Esophagus squamous epithelium (tissue), 5 donors: ENCODE measurements around the gene CXXC4. TPM values are rescaled to one million over a fixed set of nuclear protein-coding genes. Genes with fewer than 3 reads are reported as not detected.

Experiments
- DNase-seq: peaks from one replicate; lab custom pipeline; 2025; lab: John Stamatoyannopoulos, UW
- H3K27ac ChIP-seq, 4 donors: fragments of 200-600 bp; sonication (generic); one replicate each; pipeline ENCODE4 v1.5.1; 2016 to 2019; ENCODE audit warnings: mild to moderate bottlenecking in 1 of 4
- H3K27me3 ChIP-seq, 4 donors: fragments of 200-600 bp; sonication (generic); 1 replicate in 3 of 4; 2 replicates in 1 of 4; pipeline versions ENCODE4 v1.5.1 to v1.6.0; 2017 to 2021; ENCODE audit warnings: antibody characterized with exemption in 1 of 4
- H3K36me3 ChIP-seq, 3 donors: fragments of 200-600 bp; sonication (generic); one replicate each; pipeline ENCODE4 v1.5.1; 2016 to 2019
- H3K4me1 ChIP-seq, 3 donors: fragments of 200-600 bp; sonication (generic); one replicate each; pipeline ENCODE4 v1.5.1; 2017 to 2019
- H3K4me3 ChIP-seq, 4 donors: fragments of 200-600 bp; sonication (generic); 1 replicate in 3 of 4; 2 replicates in 1 of 4; pipeline ENCODE4 v1.5.1; 2016 to 2019; ENCODE audit warnings: mild to moderate bottlenecking in 2 of 4, moderate library complexity in 1 of 4
- H3K9me3 ChIP-seq, 3 donors: fragments of 200-600 bp; sonication (generic); one replicate each; pipeline ENCODE4 v1.5.1; 2016 to 2019
- CTCF ChIP-seq, 6 experiments: fragments of 450-650 bp in 4 of 6; fragments of 200-600 bp in 2 of 6; sonication (generic) in 2 of 6; IDR thresholded peaks; one replicate each; pipeline ENCODE4 v1.5.1; 2016 to 2019; ENCODE audit warnings: antibody characterized with exemption in 6 of 6, mild to moderate bottlenecking in 4 of 6, moderate library complexity in 4 of 6
- POLR2A ChIP-seq, 4 donors: fragments of 450-650 bp; IDR thresholded peaks; one replicate each; pipeline ENCODE4 v1.6.1; 2017; ENCODE audit warnings: antibody characterized with exemption in 4 of 4, mild to moderate bottlenecking in 4 of 4, moderate library complexity in 3 of 4
- WGBS, 2 donors: methylation state at CpG; one replicate each; pipeline ENCODE4 v1.1.5; 2018; 5-methylcytosine and 5-hydroxymethylcytosine counted together
- intact Hi-C: fragments of 100-400 bp; cut with DNase I; formaldehyde crosslinking; loops from one replicate; pipeline ENCODE4 v1.15.0; 2022
- total RNA-seq, 4 donors: library from RNA; depleted of rRNA; stranded (reverse); fragments of >200 nt; gene quantifications; one replicate each; pipeline ENCODE4 v1.1.0, GENCODE V29; 2016
- donor health status: DM: yes; HTN: yes; CAD: no.

Gene CXXC4
- total RNA-seq, 4 donors from 2014 or later, result 0.19 TPM; not detected in 3

- Histone ChIP-seq H3K4me1 (no peaks in the 10 kb centered on the region), H3K4me3 (no peak overlapping the region), H3K9me3 (no peaks in the 10 kb centered on the region), H3K27ac (no peak overlapping the region), H3K36me3 (no peaks in the 10 kb centered on the region), H3K27me3 (no peaks in the 10 kb centered on the region)
- WGBS, 2 donors, result 61 to 77% methylated on average over 1 of the region's 1 CpG
- no peak for TF ChIP-seq CTCF (IDR thresholded peaks at IDR 0.05)
- no peak for TF ChIP-seq POLR2A (IDR thresholded peaks at IDR 0.05)
- no peak for DNase-seq
- intact Hi-C loops, result no loop called here
Measured at GRCh38 chr4:104524591-104524990, 29.9 kb upstream of the CXXC4 start.

- H3K36me3 ChIP-seq, result no peaks in the 10 kb centered on the region
- no peak overlapping the region for H3K27ac ChIP-seq
- no peaks in the 10 kb centered on the region for H3K4me1 ChIP-seq
- no peaks in the 10 kb centered on the region for H3K27me3 ChIP-seq
- no peak overlapping the region for H3K4me3 ChIP-seq
- intact Hi-C loops, result no loop called here
- WGBS, 2 donors, result 50 to 70% methylated on average over 2 of the region's 2 CpGs
- TF ChIP-seq POLR2A (IDR thresholded peaks at IDR 0.05) (no peak), CTCF (IDR thresholded peaks at IDR 0.05) (no peak)
- H3K9me3 ChIP-seq, result no peaks in the 10 kb centered on the region
- DNase-seq, result no peak
Measured at GRCh38 chr4:104524026-104524425, 29.3 kb upstream of the CXXC4 start.

GRCh38 chr4:104519588-104519987 lies 24.9 kb upstream of the CXXC4 start:
- Histone ChIP-seq H3K27ac (no peak overlapping the region), H3K4me1 (no peaks in the 10 kb centered on the region), H3K27me3 (no peaks in the 10 kb centered on the region), H3K9me3 (no peaks in the 10 kb centered on the region), H3K4me3 (no peak overlapping the region), H3K36me3 (no peaks in the 10 kb centered on the region)
- TF ChIP-seq CTCF (IDR thresholded peaks at IDR 0.05) (no peak), POLR2A (IDR thresholded peaks at IDR 0.05) (no peak)
- no peak for DNase-seq
- intact Hi-C loops, result no loop called here

- DNase-seq, result no peak
- TF ChIP-seq CTCF (IDR thresholded peaks at IDR 0.05), result no peak
- no peak for TF ChIP-seq POLR2A (IDR thresholded peaks at IDR 0.05)
- H3K27me3 ChIP-seq, result no peaks in the 10 kb centered on the region
- no peaks in the 10 kb centered on the region for H3K4me1 ChIP-seq
- no peak overlapping the region for H3K27ac ChIP-seq
- no peaks in the 10 kb centered on the region for H3K36me3 ChIP-seq
- no peak overlapping the region for H3K4me3 ChIP-seq
- intact Hi-C loops, result no loop called here
- H3K9me3 ChIP-seq, result no peaks in the 10 kb centered on the region
Measured at GRCh38 chr4:104516884-104517283, 22.2 kb upstream of the CXXC4 start.

- DNase-seq, result no peak
- intact Hi-C loops, result no loop called here
- Histone ChIP-seq H3K9me3 (no peaks in the 10 kb centered on the region), H3K27ac (no peak overlapping the region), H3K36me3 (no peaks in the 10 kb centered on the region), H3K4me3 (no peak overlapping the region), H3K27me3 (no peaks in the 10 kb centered on the region), H3K4me1 (no peaks in the 10 kb centered on the region)
- TF ChIP-seq POLR2A (IDR thresholded peaks at IDR 0.05) (no peak), CTCF (IDR thresholded peaks at IDR 0.05) (no peak)
- WGBS, 2 donors, result 35 to 48% methylated on average over 1 of the region's 1 CpG
Measured at GRCh38 chr4:104508224-104508623, 13.5 kb upstream of the CXXC4 start.
